Measurements from ENCODE around the gene NTSR1. TPM values are rescaled to one million over a fixed set of nuclear protein-coding genes. Genes with fewer than 3 reads are reported as not detected.

The NTSR1 gene
- total and polyA plus RNA-seq, 2 of the 8 experiments (the other 6 are each of a cell fraction or from before 2014, with no cell fraction given), result 0.53 to 0.89 TPM

DNA sequence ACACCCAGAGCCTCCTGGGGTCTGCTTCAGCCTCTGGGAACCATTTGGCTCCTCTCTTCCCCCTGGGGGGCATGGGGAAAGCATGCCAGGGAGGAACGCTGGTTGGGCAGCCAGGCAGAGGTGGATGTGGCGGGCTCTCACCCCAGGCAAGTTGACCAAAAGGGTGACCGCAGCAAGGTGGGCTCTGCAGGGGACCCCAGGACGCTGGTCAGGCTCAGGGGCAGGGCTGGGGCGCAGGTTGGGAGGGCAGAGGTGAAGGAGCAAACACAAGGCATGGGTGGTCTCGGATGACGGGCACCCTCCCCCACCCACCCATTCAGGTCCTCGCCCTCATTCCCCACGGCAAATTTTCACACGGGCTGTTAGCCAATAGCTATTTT is 57.4 kb downstream of the NTSR1 start (continued):
- TF ChIP-seq, protein P1, sequence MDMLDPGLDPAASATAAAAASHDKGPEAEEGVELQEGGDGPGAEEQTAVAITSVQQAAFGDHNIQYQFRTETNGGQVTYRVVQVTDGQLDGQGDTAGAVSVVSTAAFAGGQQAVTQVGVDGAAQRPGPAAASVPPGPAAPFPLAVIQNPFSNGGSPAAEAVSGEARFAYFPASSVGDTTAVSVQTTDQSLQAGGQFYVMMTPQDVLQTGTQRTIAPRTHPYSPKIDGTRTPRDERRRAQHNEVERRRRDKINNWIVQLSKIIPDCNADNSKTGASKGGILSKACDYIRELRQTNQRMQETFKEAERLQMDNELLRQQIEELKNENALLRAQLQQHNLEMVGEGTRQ (IDR thresholded peaks at IDR 0.05; ENCODE audit: low read length), result no peak
- no peak for TF ChIP-seq GTF2F1 (IDR thresholded peaks at IDR 0.05; ENCODE audit: borderline replicate concordance, low read depth, low read length)
- TF ChIP-seq POU5F1 (IDR thresholded peaks at IDR 0.05; ENCODE audit: low read depth, low read length), result no peak
- no peak for TF ChIP-seq SIRT6 (IDR thresholded peaks at IDR 0.05; ENCODE audit: low read length)
- no peak for TF ChIP-seq SP2 (IDR thresholded peaks at IDR 0.05; ENCODE audit: low read length)
- no peak for TF ChIP-seq RNF2 (IDR thresholded peaks at IDR 0.05; ENCODE audit: borderline replicate concordance, low read depth, low read length, missing control alignments, poor library complexity, severe bottlenecking)
- TF ChIP-seq, protein P2, sequence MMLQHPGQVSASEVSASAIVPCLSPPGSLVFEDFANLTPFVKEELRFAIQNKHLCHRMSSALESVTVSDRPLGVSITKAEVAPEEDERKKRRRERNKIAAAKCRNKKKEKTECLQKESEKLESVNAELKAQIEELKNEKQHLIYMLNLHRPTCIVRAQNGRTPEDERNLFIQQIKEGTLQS (IDR thresholded peaks at IDR 0.05; ENCODE audit: insufficient read depth, low read depth, low read length), result no peak
- no peak for TF ChIP-seq MAFK (IDR thresholded peaks at IDR 0.05; ENCODE audit: low read depth, low read length)
